Adrenal gland (tissue), 12 donors: ENCODE measurements around the gene ATG12. TPM values are rescaled to one million over a fixed set of nuclear protein-coding genes. Genes with fewer than 3 reads are reported as not detected.

ENCODE experiments used
- DNase-seq, 7 donors: peaks; one replicate each; pipeline ENCODE4 v3.0.0-alpha.2; 2019 to 2020
- H3K27ac ChIP-seq, 5 donors: fragments of 200-600 bp; sonication (generic) in 4 of 5; 1 replicate in 3 of 5; 2 replicates in 2 of 5; pipeline versions ENCODE4 v1.5.1 to v1.8.0; 2016 to 2020; ENCODE audit warnings: mild to moderate bottlenecking in 1 of 5
- H3K27me3 ChIP-seq: fragments of 200-600 bp; 2 replicates; pipeline ENCODE4 v1.8.0; 2021
- H3K36me3 ChIP-seq, 2 donors: fragments of 200-600 bp; replicated peaks in 1 of 2; 1 replicate in 1 of 2; 2 replicates in 1 of 2; pipeline versions ENCODE4 v1.5.1 to v1.8.0; 2018 to 2022
- H3K4me1 ChIP-seq, 2 donors: fragments of 200-600 bp; replicated peaks in 1 of 2; 1 replicate in 1 of 2; 2 replicates in 1 of 2; pipeline versions ENCODE4 v1.5.1 to v1.8.0; 2018 to 2021
- H3K4me3 ChIP-seq, 4 donors: fragments of 200-600 bp; sonication (generic) in 3 of 4; one replicate each; pipeline ENCODE4 v1.5.1; 2016 to 2018
- H3K9me3 ChIP-seq, 3 donors: fragments of 200-600 bp; sonication (generic) in 1 of 3; replicated peaks in 1 of 3; 1 replicate in 2 of 3; 2 replicates in 1 of 3; pipeline versions ENCODE4 v1.5.1 to v1.8.0; 2016 to 2021
- CTCF ChIP-seq, 6 experiments: fragments of 450-650 bp in 4 of 6; fragments of 200-600 bp in 2 of 6; sonication (generic) in 1 of 6; IDR thresholded peaks; 1 replicate in 5 of 6; 2 replicates in 1 of 6; pipeline versions ENCODE4 v1.5.1 to v1.8.0; 2016 to 2021; ENCODE audit warnings: antibody characterized with exemption in 6 of 6, mild to moderate bottlenecking in 2 of 6, moderate library complexity in 1 of 6
- POLR2A ChIP-seq, 2 donors: fragments of 450-650 bp; IDR thresholded peaks; one replicate each; pipeline ENCODE4 v1.6.1; 2017; ENCODE audit warnings: antibody characterized with exemption in 2 of 2, mild to moderate bottlenecking in 2 of 2, moderate library complexity in 1 of 2
- WGBS, 4 donors: extraction: QIAGEN DNeasy Blood & Tissue Kit in 2 of 4; methylation state at CpG; one replicate each; pipeline versions ENCODE4 v1.1.5 to v1.1.7; 2013 to 2017; 5-methylcytosine and 5-hydroxymethylcytosine counted together
- intact Hi-C, 2 donors: fragments of 100-400 bp; cut with DNase I; formaldehyde crosslinking; loops; one replicate each; pipeline versions ENCODE4 v1.14.1 to v1.15.0; 2022 to 2023
- polyA plus RNA-seq, 3 donors: library from polyadenylated mRNA; stranded (reverse); fragments of 200-250 nt in 2 of 3; fragments of 350-450 nt in 1 of 3; fragmentation: Illumina TruSeq in 1 of 3; extraction: RNeasy Lipid Tissue Mini Kit (QIAGEN cat#74804) in 1 of 3; gene quantifications; one replicate each; pipeline ENCODE4 v1.2.3, GENCODE V29; 2013 to 2014
- total RNA-seq, 9 donors: library from RNA; depleted of rRNA in 4 of 9; stranded (reverse); fragments of >200 nt in 4 of 9; fragments of 120-200 nt in 1 of 9; fragmentation: NEBNext Ultra II Directional in 1 of 9; extraction: Animal tissue kit (Norgen Biotek cat#: 25700) in 1 of 9; gene quantifications; one replicate each; pipeline versions ENCODE4 v1.1.0 to v1.2.4, GENCODE V29; 2013 to 2023
- donor health status: healthy with polysubstance abuse.
- donor health status: Bipolar disorder and iron deficiency.
- donor health status: DM: yes; HTN: yes; CAD: no.
- donor health status: DM: no; HTN: no; CAD: no.
- donor health status: DM: no; HTN: no; CAD: no.
- donor health status: DM: yes; HTN: yes; CAD: no.

The ATG12 gene
- total and polyA plus RNA-seq, 12 donors: 23.7 to 68.0 (median 41.1) TPM

- Histone ChIP-seq H3K27ac (no peak overlapping the region), H3K4me3 (no peak overlapping the region), H3K36me3 (no peaks in the 10 kb centered on the region), H3K4me1 (no peaks in the 10 kb centered on the region), H3K27me3 (no peaks in the 10 kb centered on the region), H3K9me3 (no peaks in the 10 kb centered on the region)
- no peak for DNase-seq
- TF ChIP-seq CTCF (IDR thresholded peaks at IDR 0.05): peak in 1 of 6 experiments; percentile 10
- TF ChIP-seq POLR2A (IDR thresholded peaks at IDR 0.05): no peak
- 87 to 97% (median 93%) methylated on average over 2 of the region's 2 CpGs for WGBS, 4 donors
- intact Hi-C loops: no loop called here
Measured at GRCh38 chr5:115875447-115875846, 34.1 kb upstream of the ATG12 start.

GRCh38 chr5:115873392-115873791 lies 32.0 kb upstream of the ATG12 start:
- Histone ChIP-seq H3K36me3 (no peaks in the 10 kb centered on the region), H3K4me1 (peaks cover 8 to 14% of the 10 kb centered on the region in 2 donors), H3K9me3 (no peaks in the 10 kb centered on the region), H3K27ac (no peak overlapping the region), H3K27me3 (no peaks in the 10 kb centered on the region), H3K4me3 (no peak overlapping the region)
- TF ChIP-seq POLR2A (IDR thresholded peaks at IDR 0.05) (no peak), CTCF (IDR thresholded peaks at IDR 0.05) (no peak)
- intact Hi-C loops: no loop called here
- no peak for DNase-seq
- 84 to 100% (median 91%) methylated on average over 1 of the region's 1 CpG for WGBS, 4 donors

- no peaks in the 10 kb centered on the region for H3K27me3 ChIP-seq
- H3K9me3 ChIP-seq: no peaks in the 10 kb centered on the region
- intact Hi-C loops: no loop called here
- H3K36me3 ChIP-seq: no peaks in the 10 kb centered on the region
- peaks cover 8 to 14% of the 10 kb centered on the region in 2 donors for H3K4me1 ChIP-seq
- H3K4me3 ChIP-seq: no peak overlapping the region
- DNase-seq: no peak
- no peak for TF ChIP-seq CTCF (IDR thresholded peaks at IDR 0.05)
- TF ChIP-seq POLR2A (IDR thresholded peaks at IDR 0.05): no peak
- H3K27ac ChIP-seq: no peak overlapping the region
- 92 to 99% (median 97%) methylated on average over 2 of the region's 2 CpGs for WGBS, 4 donors
Measured at GRCh38 chr5:115872447-115872846, 31.1 kb upstream of the ATG12 start.

GRCh38 chr5:115869256-115869795 lies 28.0 kb upstream of the ATG12 start:
- Histone ChIP-seq H3K27ac (no peak overlapping the region), H3K4me1 (peaks cover 8 to 14% of the 10 kb centered on the region in 2 donors), H3K27me3 (no peaks in the 10 kb centered on the region), H3K36me3 (no peaks in the 10 kb centered on the region), H3K9me3 (no peaks in the 10 kb centered on the region), H3K4me3 (no peak overlapping the region)
- TF ChIP-seq POLR2A (IDR thresholded peaks at IDR 0.05) (no peak), CTCF (IDR thresholded peaks at IDR 0.05) (no peak)
- DNase-seq: no peak
- intact Hi-C loops: no loop called here
- 58 to 67% (median 61%) methylated on average over 3 of the region's 3 CpGs for WGBS, 4 donors
